Nephron (organoid): Measurements from ENCODE around the gene CEACAM6.
"Not testable (repeated sequence)": the region's sequence is repeated elsewhere in the genome, so short reads cannot be mapped to it uniquely, and the experiment has no call there.

Experiments used
- H3K27ac Mint-ChIP-seq, 3 experiments: 2 replicates each; pipeline ENCODE4 v1.8.0; 2020; ENCODE audit warnings: mixed read lengths in 3 of 3, mild to moderate bottlenecking in 2 of 3, moderate library complexity in 1 of 3
- H3K27me3 Mint-ChIP-seq: 2 replicates; pipeline ENCODE4 v1.8.0; 2021; ENCODE audit warnings: low read depth, mild to moderate bottlenecking, moderate library complexity, mixed read lengths
- H3K36me3 Mint-ChIP-seq: 2 replicates; pipeline ENCODE4 v1.8.0; 2020; ENCODE audit warnings: low read depth, mixed read lengths
- H3K4me1 Mint-ChIP-seq: 2 replicates; pipeline ENCODE4 v1.8.0; 2020; ENCODE audit warnings: mixed read lengths
- H3K4me3 Mint-ChIP-seq, 3 experiments: 2 replicates each; pipeline ENCODE4 v1.8.0; 2020; ENCODE audit warnings: mild to moderate bottlenecking in 3 of 3, mixed read lengths in 3 of 3, moderate library complexity in 2 of 3
- H3K9me3 Mint-ChIP-seq: 2 replicates; pipeline ENCODE4 v1.8.0; 2020; ENCODE audit warnings: mixed read lengths
- TF ChIP-seq, protein P1 (sequence below), 3 experiments: fragments of 200-600 bp; sonication (generic); IDR thresholded peaks; one replicate each; pipeline ENCODE4 v1.5.0; 2021; ENCODE audit warnings: antibody characterized with exemption in 3 of 3; ENCODE audit not compliant: unreplicated experiment in 3 of 3

CEACAM6 gene

DNA sequence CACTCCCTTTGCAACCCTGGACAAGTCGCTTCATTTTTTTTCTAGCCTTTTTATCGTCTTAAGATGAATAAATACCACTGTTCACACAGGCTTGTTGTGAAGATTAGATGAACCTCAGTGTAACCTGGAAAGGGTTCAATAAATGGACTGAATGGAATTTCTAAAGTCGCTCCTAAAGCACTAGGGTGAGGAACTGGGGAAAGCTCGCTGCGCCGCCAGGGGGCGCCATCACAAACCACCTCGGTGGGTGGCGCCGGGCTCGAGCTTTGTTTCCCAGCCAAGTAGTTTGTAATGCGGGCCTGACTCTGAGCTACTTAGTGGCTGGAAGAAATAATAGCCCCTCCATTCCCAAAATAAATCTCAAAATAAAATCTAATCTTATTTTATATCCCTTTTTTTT lies 2.2 kb upstream of the CEACAM6 start:
- H3K27me3 Mint-ChIP-seq, result peaks cover 43% of the 10 kb centered on the region
- TF ChIP-seq, protein P1, sequence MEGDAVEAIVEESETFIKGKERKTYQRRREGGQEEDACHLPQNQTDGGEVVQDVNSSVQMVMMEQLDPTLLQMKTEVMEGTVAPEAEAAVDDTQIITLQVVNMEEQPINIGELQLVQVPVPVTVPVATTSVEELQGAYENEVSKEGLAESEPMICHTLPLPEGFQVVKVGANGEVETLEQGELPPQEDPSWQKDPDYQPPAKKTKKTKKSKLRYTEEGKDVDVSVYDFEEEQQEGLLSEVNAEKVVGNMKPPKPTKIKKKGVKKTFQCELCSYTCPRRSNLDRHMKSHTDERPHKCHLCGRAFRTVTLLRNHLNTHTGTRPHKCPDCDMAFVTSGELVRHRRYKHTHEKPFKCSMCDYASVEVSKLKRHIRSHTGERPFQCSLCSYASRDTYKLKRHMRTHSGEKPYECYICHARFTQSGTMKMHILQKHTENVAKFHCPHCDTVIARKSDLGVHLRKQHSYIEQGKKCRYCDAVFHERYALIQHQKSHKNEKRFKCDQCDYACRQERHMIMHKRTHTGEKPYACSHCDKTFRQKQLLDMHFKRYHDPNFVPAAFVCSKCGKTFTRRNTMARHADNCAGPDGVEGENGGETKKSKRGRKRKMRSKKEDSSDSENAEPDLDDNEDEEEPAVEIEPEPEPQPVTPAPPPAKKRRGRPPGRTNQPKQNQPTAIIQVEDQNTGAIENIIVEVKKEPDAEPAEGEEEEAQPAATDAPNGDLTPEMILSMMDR (IDR thresholded peaks at IDR 0.05; ENCODE audit: unreplicated experiment in 3 of 3), result peak in 1 of 3 experiments; percentile 21
- no peak overlapping the region for H3K4me3 Mint-ChIP-seq
- H3K27ac Mint-ChIP-seq, result no peak overlapping the region
- H3K4me1 Mint-ChIP-seq, result no peaks in the 10 kb centered on the region
- no peaks in the 10 kb centered on the region for H3K36me3 Mint-ChIP-seq
- no peaks in the 10 kb centered on the region for H3K9me3 Mint-ChIP-seq

DNA sequence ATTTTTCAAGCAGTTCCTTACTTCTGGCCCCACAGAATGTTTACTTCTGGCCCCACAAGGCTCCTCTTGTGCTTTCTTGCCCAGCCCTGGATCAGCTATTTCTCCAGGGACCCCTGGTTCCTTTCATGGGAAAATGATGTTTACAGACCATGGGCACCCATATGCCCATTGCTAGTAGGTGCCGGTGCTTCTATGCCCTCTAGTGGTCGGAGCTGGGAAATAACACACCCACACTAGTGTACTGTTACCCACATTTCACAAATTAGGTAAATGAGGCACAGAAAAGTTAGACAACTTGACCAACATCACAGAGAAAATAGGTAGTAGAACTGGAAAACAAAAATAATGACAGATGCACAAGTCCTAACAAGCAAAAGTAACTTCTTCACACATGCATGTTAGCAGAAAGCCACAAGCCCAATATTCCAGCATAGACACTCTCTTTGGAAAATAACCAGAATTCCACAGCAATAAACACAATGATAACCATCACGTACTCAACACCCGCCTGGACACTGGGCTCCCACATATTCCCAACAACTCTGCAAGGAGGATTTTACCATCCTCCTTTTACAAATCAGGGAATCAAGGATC lies 1.3 kb upstream of the CEACAM6 start:
- Mint-ChIP-seq H3K36me3 (no peaks in the 10 kb centered on the region), H3K4me3 (no peak overlapping the region), H3K9me3 (no peaks in the 10 kb centered on the region), H3K4me1 (no peaks in the 10 kb centered on the region), H3K27ac (no peak overlapping the region), H3K27me3 (peaks cover 42% of the 10 kb centered on the region)
- TF ChIP-seq, protein P1 (IDR thresholded peaks at IDR 0.05; ENCODE audit: unreplicated experiment in 3 of 3), result peak; percentile 38 to 49 (median 41)

DNA sequence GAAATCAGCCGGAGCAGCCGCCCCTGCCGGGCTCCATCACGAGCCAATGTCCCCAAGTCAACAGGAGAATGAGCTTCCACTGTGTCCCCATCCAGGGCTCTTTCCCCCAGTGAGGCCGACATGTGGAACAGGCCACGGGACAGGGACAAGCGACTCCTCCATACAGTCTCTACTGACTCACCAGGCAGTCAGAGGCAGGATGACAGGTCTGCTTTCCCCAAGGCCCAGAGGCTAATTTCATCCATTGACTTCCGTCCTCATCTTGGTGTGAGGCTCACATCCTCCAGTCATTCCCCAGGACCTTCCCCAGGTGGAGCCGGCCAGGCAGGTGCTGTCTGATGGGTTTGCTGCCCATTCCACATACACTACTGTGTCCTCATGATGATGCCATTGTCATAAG lies 3.5 kb downstream of the CEACAM6 start:
- Mint-ChIP-seq H3K27ac (no peak overlapping the region), H3K27me3 (peaks cover 39% of the 10 kb centered on the region), H3K36me3 (no peaks in the 10 kb centered on the region), H3K4me1 (no peaks in the 10 kb centered on the region), H3K4me3 (no peak overlapping the region), H3K9me3 (peaks cover 2% of the 10 kb centered on the region)
- TF ChIP-seq, protein P1 (IDR thresholded peaks at IDR 0.05; ENCODE audit: unreplicated experiment in 3 of 3), result no peak

DNA sequence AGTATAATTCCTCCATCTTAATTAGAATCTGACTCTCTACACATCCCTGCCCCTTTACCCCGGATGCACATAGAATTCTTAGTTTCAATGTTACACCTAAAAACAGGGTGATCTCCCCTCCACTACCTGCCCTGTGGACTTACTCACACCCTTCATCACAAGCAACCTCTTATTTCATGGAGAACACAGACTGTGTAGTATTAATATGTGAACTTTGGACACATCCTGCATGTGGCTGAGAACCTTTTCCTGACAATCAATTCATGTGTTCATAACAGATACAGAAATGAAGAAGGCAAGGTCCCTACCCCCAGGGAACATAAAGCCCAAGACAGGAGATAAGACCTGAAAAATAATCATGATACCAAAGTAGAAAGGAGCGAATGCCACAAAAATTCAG lies 11.8 kb downstream of the CEACAM6 start:
- H3K27me3 Mint-ChIP-seq, result peaks cover 13% of the 10 kb centered on the region
- TF ChIP-seq, protein P1 (IDR thresholded peaks at IDR 0.05; ENCODE audit: unreplicated experiment in 3 of 3), result no peak
- H3K27ac Mint-ChIP-seq, result no peak overlapping the region
- no peak overlapping the region for H3K4me3 Mint-ChIP-seq
- no peaks in the 10 kb centered on the region for H3K9me3 Mint-ChIP-seq
- no peaks in the 10 kb centered on the region for H3K4me1 Mint-ChIP-seq
- no peaks in the 10 kb centered on the region for H3K36me3 Mint-ChIP-seq

DNA sequence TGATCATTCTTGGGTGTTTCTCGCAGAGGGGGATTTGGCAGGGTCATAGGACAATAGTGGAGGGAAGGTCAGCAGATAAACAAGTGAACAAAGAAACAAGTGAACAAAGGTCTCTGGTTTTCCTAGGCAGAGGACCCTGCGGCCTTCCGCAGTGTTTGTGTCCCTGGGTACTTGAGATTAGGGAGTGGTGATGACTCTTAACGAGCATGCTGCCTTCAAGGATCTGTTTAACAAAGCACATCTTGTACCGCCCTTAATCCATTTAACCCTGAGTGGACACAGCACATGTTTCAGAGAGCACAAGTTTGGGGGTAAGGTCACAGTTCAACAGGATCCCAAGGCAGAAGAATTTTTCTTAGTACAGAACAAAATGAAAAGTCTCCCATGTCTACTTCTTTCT lies 12.8 kb downstream of the CEACAM6 start:
- peaks cover 15% of the 10 kb centered on the region for H3K27me3 Mint-ChIP-seq

DNA sequence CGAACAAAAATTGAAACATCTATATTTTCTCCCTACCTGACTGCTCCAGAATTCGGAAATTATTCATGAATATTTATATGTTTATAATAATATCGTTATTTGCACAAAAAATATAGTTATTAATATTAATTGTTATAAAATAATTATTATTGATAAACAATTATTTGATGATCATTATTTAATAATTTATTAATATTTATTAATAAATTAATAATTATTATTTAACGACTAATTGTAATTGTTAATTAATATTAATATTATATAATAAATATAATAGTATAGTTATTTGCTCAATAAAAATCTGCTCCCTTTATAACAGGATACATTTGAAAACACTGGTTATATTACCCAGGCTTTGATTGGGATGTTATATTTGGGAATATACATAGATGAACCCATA lies 14.3 kb downstream of the CEACAM6 start:
- no peak overlapping the region for H3K4me3 Mint-ChIP-seq
- H3K27ac Mint-ChIP-seq, result no peak overlapping the region
- no peaks in the 10 kb centered on the region for H3K36me3 Mint-ChIP-seq
- peaks cover 10% of the 10 kb centered on the region for H3K27me3 Mint-ChIP-seq
- H3K4me1 Mint-ChIP-seq, result no peaks in the 10 kb centered on the region
- no peaks in the 10 kb centered on the region for H3K9me3 Mint-ChIP-seq
- TF ChIP-seq, protein P1 (IDR thresholded peaks at IDR 0.05; ENCODE audit: unreplicated experiment in 3 of 3), result no peak

More for the DNA sequence above, 12.8 kb downstream of the CEACAM6 start:
- H3K4me3 Mint-ChIP-seq, H3K9me3 Mint-ChIP-seq, H3K27ac Mint-ChIP-seq, H3K36me3 Mint-ChIP-seq, H3K4me1 Mint-ChIP-seq: not testable (repeated sequence)
